Endodermal cell (in vitro differentiated cells): ENCODE results near the gene SEMA3G. TPM values are rescaled to one million over a fixed set of nuclear protein-coding genes. Genes with fewer than 3 reads are reported as not detected.
A peak's percentile ranks its signal among the peaks of the same experiment; 100 is the strongest.

Source experiments
- DNase-seq: peaks from one replicate; pipeline ENCODE4 v3.0.0-alpha.2; 2017
- H3K27ac ChIP-seq: 2 replicates; pipeline ENCODE4 v1.5.1; 2013; ENCODE audit warnings: mild to moderate bottlenecking, low read depth, low read length, moderate library complexity
- H3K27me3 ChIP-seq: 2 replicates; pipeline ENCODE4 v1.6.1; 2013; ENCODE audit warnings: mild to moderate bottlenecking, low read length, moderate library complexity; ENCODE audit not compliant: insufficient read depth, control insufficient read depth, poor library complexity, severe bottlenecking
- H3K36me3 ChIP-seq: 2 replicates; pipeline ENCODE4 v1.7.0; 2013; ENCODE audit warnings: mild to moderate bottlenecking, low read length, moderate library complexity; ENCODE audit not compliant: control insufficient read depth, insufficient read depth
- H3K4me1 ChIP-seq: one replicate; pipeline ENCODE4 v1.7.0; 2013; ENCODE audit warnings: low read length; ENCODE audit not compliant: control insufficient read depth, insufficient read depth
- H3K4me3 ChIP-seq: 2 replicates; pipeline ENCODE4 v1.5.1; 2013; ENCODE audit warnings: mild to moderate bottlenecking, low read length, moderate library complexity
- H3K9ac ChIP-seq: 2 replicates; pipeline ENCODE4 v1.6.1; 2013; ENCODE audit warnings: mild to moderate bottlenecking, low read length, moderate library complexity; ENCODE audit not compliant: poor library complexity, severe bottlenecking; ENCODE audit errors: extremely low read depth
- H3K9me3 ChIP-seq: 2 replicates; pipeline ENCODE4 v1.6.1; 2013; ENCODE audit warnings: mild to moderate bottlenecking, low read length, moderate library complexity; ENCODE audit not compliant: control insufficient read depth
- H3K27ac Mint-ChIP-seq: 2 replicates; pipeline ENCODE4 v1.8.0; 2020; ENCODE audit warnings: mixed read lengths
- H3K27me3 Mint-ChIP-seq: 2 replicates; pipeline ENCODE4 v1.8.0; 2021; ENCODE audit warnings: mild to moderate bottlenecking, mixed read lengths; ENCODE audit not compliant: insufficient read depth
- H3K36me3 Mint-ChIP-seq: 2 replicates; pipeline ENCODE4 v1.8.0; 2020; ENCODE audit warnings: low read depth, mixed read lengths
- H3K4me1 Mint-ChIP-seq: 2 replicates; pipeline ENCODE4 v1.8.0; 2020; ENCODE audit warnings: mixed read lengths
- H3K4me3 Mint-ChIP-seq: 2 replicates; pipeline ENCODE4 v1.8.0; 2020; ENCODE audit warnings: mild to moderate bottlenecking, moderate library complexity, mixed read lengths
- H3K9me3 Mint-ChIP-seq: 2 replicates; pipeline ENCODE4 v1.8.0; 2020; ENCODE audit warnings: mild to moderate bottlenecking, mixed read lengths
- WGBS, 2 experiments: methylation state at CpG; one replicate each; pipeline versions ENCODE4 v1.1.5 to v1.1.7; 2013; ENCODE audit warnings: missing lambda C conversion rate in 2 of 2, mixed read lengths in 1 of 2; ENCODE audit not compliant: insufficient coverage in 1 of 2, insufficient read length in 1 of 2; 5-methylcytosine and 5-hydroxymethylcytosine counted together
- total RNA-seq, 2 donors: library from RNA; stranded (reverse); fragmentation: NEBNext Ultra II Directional in 1 of 2; extraction: Animal tissue kit (Norgen Biotek cat#: 25700) in 1 of 2; gene quantifications; 2 replicates in 1 of 2; 3 replicates in 1 of 2; pipeline ENCODE4 v1.2.1, GENCODE V29; 2021
- TF ChIP-seq, protein P1 (sequence below): fragments of 200-600 bp; sonication (generic); conservative IDR thresholded peaks from 2 replicates; pipeline ENCODE4 v1.5.0; 2021; ENCODE audit warnings: antibody characterized with exemption, mild to moderate bottlenecking

Gene SEMA3G
- total RNA-seq, 2 donors from 2014 or later, result 2.5 to 8.6 TPM

- TF ChIP-seq, protein P1, sequence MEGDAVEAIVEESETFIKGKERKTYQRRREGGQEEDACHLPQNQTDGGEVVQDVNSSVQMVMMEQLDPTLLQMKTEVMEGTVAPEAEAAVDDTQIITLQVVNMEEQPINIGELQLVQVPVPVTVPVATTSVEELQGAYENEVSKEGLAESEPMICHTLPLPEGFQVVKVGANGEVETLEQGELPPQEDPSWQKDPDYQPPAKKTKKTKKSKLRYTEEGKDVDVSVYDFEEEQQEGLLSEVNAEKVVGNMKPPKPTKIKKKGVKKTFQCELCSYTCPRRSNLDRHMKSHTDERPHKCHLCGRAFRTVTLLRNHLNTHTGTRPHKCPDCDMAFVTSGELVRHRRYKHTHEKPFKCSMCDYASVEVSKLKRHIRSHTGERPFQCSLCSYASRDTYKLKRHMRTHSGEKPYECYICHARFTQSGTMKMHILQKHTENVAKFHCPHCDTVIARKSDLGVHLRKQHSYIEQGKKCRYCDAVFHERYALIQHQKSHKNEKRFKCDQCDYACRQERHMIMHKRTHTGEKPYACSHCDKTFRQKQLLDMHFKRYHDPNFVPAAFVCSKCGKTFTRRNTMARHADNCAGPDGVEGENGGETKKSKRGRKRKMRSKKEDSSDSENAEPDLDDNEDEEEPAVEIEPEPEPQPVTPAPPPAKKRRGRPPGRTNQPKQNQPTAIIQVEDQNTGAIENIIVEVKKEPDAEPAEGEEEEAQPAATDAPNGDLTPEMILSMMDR, result no peak
- WGBS, 2 experiments, result 89 to 98% methylated on average over 13 to 14 of the region's 14 CpGs
- Histone ChIP-seq H3K36me3 (peaks cover 56% of the 10 kb centered on the region), H3K9ac (no peak overlapping the region), H3K4me1 (peaks cover 6% of the 10 kb centered on the region), H3K4me3 (no peak overlapping the region), H3K27ac (no peak overlapping the region), H3K27me3 (no peaks in the 10 kb centered on the region), H3K9me3 (no peaks in the 10 kb centered on the region)
- Mint-ChIP-seq H3K27me3 (no peaks in the 10 kb centered on the region), H3K36me3 (peaks cover 50% of the 10 kb centered on the region), H3K4me1 (peaks cover 23% of the 10 kb centered on the region), H3K9me3 (no peaks in the 10 kb centered on the region), H3K27ac (no peak overlapping the region), H3K4me3 (no peak overlapping the region)
- DNase-seq, result no peak
Observed at GRCh38 chr3:52458770-52459545, 14.1 kb upstream of the SEMA3G start.

DNA sequence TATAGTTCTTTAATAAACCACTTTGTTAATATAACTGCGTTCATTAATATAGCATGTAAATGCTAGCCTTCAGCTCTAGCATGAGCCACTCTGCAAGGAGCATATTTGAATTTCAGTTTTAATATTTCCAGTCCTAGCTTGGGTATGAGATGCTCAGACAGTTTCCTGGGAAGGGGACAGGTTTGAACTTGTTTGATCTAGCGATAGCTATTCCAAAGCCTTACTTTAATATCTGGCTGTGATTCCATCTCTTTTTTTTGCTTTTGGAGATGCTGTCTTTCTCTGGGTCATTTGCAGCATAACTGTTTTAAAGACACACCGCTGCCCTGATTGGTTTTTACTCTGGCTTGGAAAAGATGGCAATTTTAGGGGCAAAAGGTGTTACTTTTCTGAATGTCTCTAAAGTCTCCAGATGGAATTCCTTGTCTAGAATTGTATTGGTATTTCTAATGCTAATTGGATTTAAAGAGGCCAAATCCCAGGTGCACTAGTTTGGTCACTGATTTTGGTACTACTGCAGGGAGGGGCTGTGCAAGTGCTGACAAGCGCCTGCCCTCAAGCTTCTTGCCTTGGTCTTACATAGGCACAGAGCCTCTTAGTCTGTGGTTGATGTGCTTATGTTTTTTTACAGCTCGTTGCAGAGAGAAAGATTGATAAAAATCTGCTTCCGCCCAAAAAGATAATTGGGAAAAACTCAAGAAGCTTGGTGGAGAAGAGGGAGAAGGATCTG lies 13.3 kb upstream of the SEMA3G start:
- H3K9me3 Mint-ChIP-seq, result no peaks in the 10 kb centered on the region
- H3K4me1 ChIP-seq, result peaks cover 8% of the 10 kb centered on the region
- H3K36me3 Mint-ChIP-seq, result peaks cover 45% of the 10 kb centered on the region
- peak overlapping the region; percentile 97 for H3K4me3 ChIP-seq
- no peaks in the 10 kb centered on the region for H3K27me3 Mint-ChIP-seq
- H3K27ac Mint-ChIP-seq, result no peak overlapping the region
- WGBS, 2 experiments, result 80 to 100% methylated on average over 3 to 6 of the region's 6 CpGs
- H3K36me3 ChIP-seq, result peaks cover 49% of the 10 kb centered on the region
- no peak for DNase-seq
- no peaks in the 10 kb centered on the region for H3K9me3 ChIP-seq
- no peak overlapping the region for H3K4me3 Mint-ChIP-seq
- H3K27ac ChIP-seq, result no peak overlapping the region
- TF ChIP-seq, protein P1, result no peak
- H3K27me3 ChIP-seq, result no peaks in the 10 kb centered on the region
- H3K4me1 Mint-ChIP-seq, result peaks cover 29% of the 10 kb centered on the region
- H3K9ac ChIP-seq, result no peak overlapping the region

GRCh38 chr3:52456800-52457183 lies 11.9 kb upstream of the SEMA3G start:
- Mint-ChIP-seq H3K27ac (peak overlapping the region; percentile 88), H3K4me1 (peaks cover 33% of the 10 kb centered on the region), H3K36me3 (peaks cover 34% of the 10 kb centered on the region), H3K9me3 (no peaks in the 10 kb centered on the region), H3K27me3 (no peaks in the 10 kb centered on the region), H3K4me3 (peak overlapping the region; percentile 95)
- Histone ChIP-seq H3K27me3 (no peaks in the 10 kb centered on the region), H3K27ac (no peak overlapping the region), H3K4me3 (peak overlapping the region; percentile 97), H3K9me3 (no peaks in the 10 kb centered on the region), H3K9ac (peak overlapping the region; percentile 86), H3K4me1 (peaks cover 20% of the 10 kb centered on the region), H3K36me3 (peaks cover 35% of the 10 kb centered on the region)
- WGBS, 2 experiments, result 91 to 95% methylated on average over 3 to 5 of the region's 5 CpGs
- no peak for DNase-seq
- TF ChIP-seq, protein P1, result no peak
